HepG2 (cell line): Measurements from ENCODE around the gene WDR54. TPM values are rescaled to one million over a fixed set of nuclear protein-coding genes. Genes with fewer than 3 reads are reported as not detected.

ENCODE experiments used
- ATF6 ChIP-seq: sonication (generic); formaldehyde crosslinking; conservative IDR thresholded peaks from 2 replicates; pipeline ENCODE4 v1.4.0; 2020; ENCODE audit warnings: missing genetic modification reagents
- CREM ChIP-seq, 2 experiments: sonication (generic) in 1 of 2; formaldehyde crosslinking in 1 of 2; IDR thresholded peaks; 2 replicates each; pipeline versions ENCODE4 v1.4.0 to v1.6.1; 2016 to 2020; ENCODE audit warnings: antibody characterized with exemption in 1 of 2, mild to moderate bottlenecking in 1 of 2, missing genetic modification reagents in 1 of 2
- ETS1 ChIP-seq: sonication (generic); formaldehyde crosslinking; IDR thresholded peaks from 2 replicates; pipeline ENCODE4 v1.4.0; 2020; ENCODE audit warnings: missing genetic modification reagents
- HIC2 ChIP-seq: sonication (generic); formaldehyde crosslinking; IDR thresholded peaks from 2 replicates; pipeline ENCODE4 v1.9.0; 2022; ENCODE audit warnings: low read depth, missing genetic modification reagents
- HNF1B ChIP-seq: sonication (generic); formaldehyde crosslinking; IDR thresholded peaks from 2 replicates; pipeline ENCODE4 v1.5.1; 2020; ENCODE audit warnings: mild to moderate bottlenecking, moderate library complexity, missing genetic modification reagents
- PAF1 ChIP-seq: IDR thresholded peaks from 2 replicates; pipeline ENCODE4 v1.6.1; 2016; ENCODE audit warnings: missing genetic modification reagents, missing compliant biosample characterization
- SMC3 ChIP-seq: IDR thresholded peaks from 2 replicates; pipeline ENCODE4 v1.6.1; 2011; ENCODE audit warnings: low read length, improper control_type of control experiment
- TEAD3 ChIP-seq: optimal IDR thresholded peaks from 2 replicates; pipeline ENCODE3; 2016; ENCODE audit warnings: borderline replicate concordance
- WIZ ChIP-seq: sonication (generic); formaldehyde crosslinking; IDR thresholded peaks from 2 replicates; pipeline ENCODE4 v1.5.1; 2020; ENCODE audit warnings: mild to moderate bottlenecking, missing genetic modification reagents
- ZBTB1 ChIP-seq: sonication (generic); formaldehyde crosslinking; IDR thresholded peaks from 2 replicates; pipeline ENCODE4 v1.4.0; 2020; ENCODE audit warnings: missing genetic modification reagents, borderline replicate concordance
- ZGPAT ChIP-seq: IDR thresholded peaks from 2 replicates; pipeline ENCODE4 v1.6.1; 2016; ENCODE audit warnings: mild to moderate bottlenecking
- ZNF704 ChIP-seq: sonication (generic); formaldehyde crosslinking; IDR thresholded peaks from 2 replicates; pipeline ENCODE4 v1.8.1; 2023; ENCODE audit warnings: mild to moderate bottlenecking, inconsistent platforms, moderate library complexity, missing genetic modification reagents, borderline replicate concordance
- ZNF710 ChIP-seq: sonication (generic); formaldehyde crosslinking; IDR thresholded peaks from 2 replicates; pipeline ENCODE4 v1.5.0; 2020; ENCODE audit warnings: mild to moderate bottlenecking, missing genetic modification reagents, borderline replicate concordance
- polyA plus RNA-seq, 8 experiments: library from polyadenylated mRNA; depleted of rRNA in 3 of 8; stranded (reverse) in 7 of 8; unstranded in 1 of 8; fragments of >200 nt; fragmentation: Illumina TruSeq in 4 of 8; extraction: Trizol in 4 of 8; gene quantifications; 2 replicates each; pipeline versions ENCODE4 v1.2.1 to v1.2.3, GENCODE V29; 2011 to 2016; ENCODE audit warnings: low read depth in 4 of 8, missing spikeins in 1 of 8, mixed read lengths in 1 of 8; ENCODE audit not compliant: insufficient read depth in 1 of 8
- total RNA-seq, 5 experiments: library from RNA; depleted of rRNA; stranded (reverse); fragments of >200 nt; fragmentation: Illumina TruSeq; extraction: Trizol; gene quantifications; 2 replicates each; pipeline ENCODE4 v1.2.3, GENCODE V29; 2016; ENCODE audit warnings: low read depth in 1 of 5

The WDR54 gene
- total and polyA plus RNA-seq, 2 of the 13 experiments (the other 11 are each of a cell fraction or from before 2014, with no cell fraction given), result 2.0 to 17.3 TPM

- no peak for TF ChIP-seq CREM (IDR thresholded peaks at IDR 0.05)
- no peak for TF ChIP-seq CREM (CRISPR knock-in tag; IDR thresholded peaks at IDR 0.05)
- no peak for TF ChIP-seq HNF1B (CRISPR knock-in tag)
- no peak for TF ChIP-seq ZNF704 (CRISPR knock-in tag)
- TF ChIP-seq PAF1 (CRISPR knock-in tag), result no peak
- no peak for TF ChIP-seq ETS1 (CRISPR knock-in tag)
- no peak for TF ChIP-seq ZNF710 (CRISPR knock-in tag)
- no peak for TF ChIP-seq ZBTB1 (CRISPR knock-in tag)
- TF ChIP-seq HIC2 (CRISPR knock-in tag), result no peak
- no peak for TF ChIP-seq ATF6 (CRISPR knock-in tag)
- no peak for TF ChIP-seq TEAD3 (CRISPR knock-in tag)
- peak; percentile 15; the same call in 1 of the 2 replicates for TF ChIP-seq SMC3
- TF ChIP-seq ZGPAT (CRISPR knock-in tag), result no peak
- TF ChIP-seq WIZ (CRISPR knock-in tag), result no peak
Observed at GRCh38 chr2:74461187-74462053, 39.9 kb downstream of the WDR54 start (continued).
